ENCODE measurements around the gene COQ8B.

GRCh38 chr19:40681039-40681438 is 35.6 kb downstream of the COQ8B start:
- no peak for TF ChIP-seq EZH2 (IDR thresholded peaks at IDR 0.05)
- no peak for TF ChIP-seq CTCF (IDR thresholded peaks at IDR 0.05)
- TF ChIP-seq EZH2phosphoT487 (IDR thresholded peaks at IDR 0.05): no peak

Measured in neural progenitor cell (in vitro differentiated cells).